Mucosa of descending colon (tissue), 3 donors: ENCODE data around the gene AKAP17A. TPM values are rescaled to one million over a fixed set of nuclear protein-coding genes. Genes with fewer than 3 reads are reported as not detected.

ENCODE experiments used
- ATAC-seq: fragments of 200-7000 bp; cut with Tn5 transposase; one replicate; pipeline ENCODE4 v1.9.1; 2020; ENCODE audit warnings: mild to moderate bottlenecking, moderate library complexity
- DNase-seq, 3 donors: peaks; one replicate each; pipeline ENCODE4 v3.0.0-alpha.2; 2020
- H3K36me3 ChIP-seq: fragments of 200-600 bp; one replicate; pipeline ENCODE4 v1.8.0; 2021; ENCODE audit warnings: low read depth, mild to moderate bottlenecking
- H3K4me1 ChIP-seq: fragments of 200-600 bp; one replicate; pipeline ENCODE4 v1.8.0; 2021; ENCODE audit warnings: low read depth, mild to moderate bottlenecking
- H3K4me3 ChIP-seq: fragments of 200-600 bp; one replicate; pipeline ENCODE4 v1.8.0; 2021; ENCODE audit warnings: mild to moderate bottlenecking
- H3K9me3 ChIP-seq: fragments of 200-600 bp; one replicate; pipeline ENCODE4 v1.8.0; 2021; ENCODE audit warnings: mild to moderate bottlenecking
- intact Hi-C, 2 donors: fragments of 100-400 bp; cut with DNase I in 1 of 2; cut with micrococcal nuclease in 1 of 2; formaldehyde crosslinking; loops; one replicate each; pipeline versions ENCODE4 v1.11.0 to v1.11.1; 2022; cut with DNase I, micrococcal nuclease
- total RNA-seq, 3 donors: library from RNA; stranded (reverse); fragmentation: NEBNext Ultra II Directional in 2 of 3; extraction: Animal tissue kit (Norgen Biotek cat#: 25700) in 2 of 3; gene quantifications; one replicate each; pipeline versions ENCODE4 v1.2.1 to v1.2.4, GENCODE V29; 2021 to 2023
- TF ChIP-seq, protein P1 (sequence below): fragments of 200-600 bp; IDR thresholded peaks from one replicate; pipeline ENCODE4 v1.8.0; 2022; ENCODE audit warnings: antibody characterized with exemption, mild to moderate bottlenecking
- donor health status: DM: no; HTN: no; CAD: no; lungs with moderate emphysema.
- donor health status: DM: no; HTN: no; CAD: no.
- donor health status: DM: no; HTN: yes; CAD: no.

Gene AKAP17A
- total RNA-seq, 3 donors from 2014 or later: 40.8 to 46.2 (median 42.3) TPM

DNA sequence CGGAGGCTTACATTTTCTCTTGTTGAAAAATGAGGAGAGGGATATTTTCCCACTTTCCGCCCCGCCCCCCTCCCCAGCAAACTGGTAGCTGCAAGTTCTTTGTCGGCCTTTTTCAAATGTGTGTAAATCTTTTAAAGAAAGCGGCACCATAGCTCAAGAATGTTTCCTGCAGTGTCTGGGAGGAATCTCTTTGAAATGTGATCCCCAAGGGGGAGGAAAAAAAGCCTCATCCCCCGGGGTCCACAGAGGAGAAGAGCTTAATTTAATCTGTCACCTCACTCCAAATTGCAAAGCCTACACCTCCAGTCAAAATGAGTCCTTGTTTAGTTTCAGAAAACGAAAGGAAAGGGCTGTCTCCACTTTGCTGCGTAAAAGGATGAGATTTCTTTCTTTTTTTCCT lies 58.2 kb downstream of the AKAP17A start:
- H3K4me3 ChIP-seq: no peak overlapping the region
- DNase-seq (no peak), ATAC-seq (no peak)
- H3K36me3 ChIP-seq: no peaks in the 10 kb centered on the region
- no peaks in the 10 kb centered on the region for H3K4me1 ChIP-seq
- intact Hi-C loops: loop anchor here in 1 of 2 donors (10.0 kb wide), 1 partner anchor 945 kb away; no protein-coding TSS in a partner anchor
- H3K9me3 ChIP-seq: peaks cover 10% of the 10 kb centered on the region
- TF ChIP-seq, protein P1, sequence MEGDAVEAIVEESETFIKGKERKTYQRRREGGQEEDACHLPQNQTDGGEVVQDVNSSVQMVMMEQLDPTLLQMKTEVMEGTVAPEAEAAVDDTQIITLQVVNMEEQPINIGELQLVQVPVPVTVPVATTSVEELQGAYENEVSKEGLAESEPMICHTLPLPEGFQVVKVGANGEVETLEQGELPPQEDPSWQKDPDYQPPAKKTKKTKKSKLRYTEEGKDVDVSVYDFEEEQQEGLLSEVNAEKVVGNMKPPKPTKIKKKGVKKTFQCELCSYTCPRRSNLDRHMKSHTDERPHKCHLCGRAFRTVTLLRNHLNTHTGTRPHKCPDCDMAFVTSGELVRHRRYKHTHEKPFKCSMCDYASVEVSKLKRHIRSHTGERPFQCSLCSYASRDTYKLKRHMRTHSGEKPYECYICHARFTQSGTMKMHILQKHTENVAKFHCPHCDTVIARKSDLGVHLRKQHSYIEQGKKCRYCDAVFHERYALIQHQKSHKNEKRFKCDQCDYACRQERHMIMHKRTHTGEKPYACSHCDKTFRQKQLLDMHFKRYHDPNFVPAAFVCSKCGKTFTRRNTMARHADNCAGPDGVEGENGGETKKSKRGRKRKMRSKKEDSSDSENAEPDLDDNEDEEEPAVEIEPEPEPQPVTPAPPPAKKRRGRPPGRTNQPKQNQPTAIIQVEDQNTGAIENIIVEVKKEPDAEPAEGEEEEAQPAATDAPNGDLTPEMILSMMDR: no peak

Other genes starting within 250 kb of the AKAP17A start
- gene SLC25A6, start 199.5 kb upstream of the AKAP17A start, total RNA-seq: 100 to 1,000 TPM; 435 to 455 (median 450) TPM
- gene ASMTL, start 138.7 kb upstream of the AKAP17A start, total RNA-seq: 10 to 100 TPM; 15.6 to 32.0 (median 18.8) TPM
- 1 to 10 TPM in 2 of 3 donors, under 1 TPM in 1; 0.87 to 2.0 (median 2.0) TPM for gene P2RY8, start 54.4 kb upstream of the AKAP17A start, total RNA-seq
- gene ASMT, start 23.5 kb downstream of the AKAP17A start, total RNA-seq: under 1 TPM in 1 of 3 donors, not detected in 2; 0.35 TPM